K562 (cell line): ENCODE measurements around the gene SCN4A. TPM values are rescaled to one million over a fixed set of nuclear protein-coding genes. Genes with fewer than 3 reads are reported as not detected.

Experiments
- ARID3B ChIP-seq: fragments of 250-450 bp; sonication (Bioruptor Pico); IDR thresholded peaks from 2 replicates; pipeline ENCODE4 v1.4.0; 2020; ENCODE audit warnings: borderline replicate concordance
- ATF3 ChIP-seq, 2 experiments: fragments of 450-650 bp in 1 of 2; sonication (generic) in 1 of 2; formaldehyde crosslinking in 1 of 2; IDR thresholded peaks in 1 of 2; conservative IDR thresholded peaks in 1 of 2; 2 replicates each; pipeline versions ENCODE4 v1.6.1 to v1.8.1; 2016 to 2023; ENCODE audit warnings: mild to moderate bottlenecking in 2 of 2, moderate library complexity in 2 of 2, inconsistent platforms in 1 of 2, missing genetic modification reagents in 1 of 2
- ATF7 ChIP-seq: fragments of 450-650 bp; IDR thresholded peaks from 2 replicates; pipeline ENCODE4 v1.7.1; 2014; ENCODE audit warnings: mild to moderate bottlenecking, moderate library complexity
- ETS1 ChIP-seq: conservative IDR thresholded peaks from 2 replicates; pipeline ENCODE4 v1.6.1; 2011; ENCODE audit warnings: low read depth, mild to moderate bottlenecking, low read length; ENCODE audit not compliant: control insufficient read depth
- L3MBTL2 ChIP-seq: fragments of 450-650 bp; IDR thresholded peaks from 2 replicates; pipeline ENCODE4 v1.6.1; 2016; ENCODE audit warnings: mild to moderate bottlenecking, moderate library complexity
- MAZ ChIP-seq, 2 experiments: fragments of 450-650 bp in 1 of 2; sonication (generic) in 1 of 2; formaldehyde crosslinking; IDR thresholded peaks in 1 of 2; conservative IDR thresholded peaks in 1 of 2; 2 replicates each; pipeline versions ENCODE4 v1.4.0 to v1.5.0; 2020; ENCODE audit warnings: mild to moderate bottlenecking in 1 of 2, missing genetic modification reagents in 1 of 2
- MNT ChIP-seq, 2 experiments: fragments of 450-650 bp; conservative IDR thresholded peaks; 2 replicates each; pipeline ENCODE4 v1.6.1; 2017; ENCODE audit warnings: mild to moderate bottlenecking in 2 of 2, moderate library complexity in 2 of 2
- MTA2 ChIP-seq: fragments of 450-650 bp; IDR thresholded peaks from 2 replicates; pipeline ENCODE4 v1.6.1; 2016; ENCODE audit warnings: low read depth
- NELFE ChIP-seq: IDR thresholded peaks from 2 replicates; pipeline ENCODE4 v1.6.1; 2011; ENCODE audit warnings: mild to moderate bottlenecking; ENCODE audit not compliant: insufficient read depth, insufficient read length
- NRF1 ChIP-seq, 2 experiments: fragments of 450-650 bp; IDR thresholded peaks in 1 of 2; conservative IDR thresholded peaks in 1 of 2; 2 replicates each; pipeline ENCODE4 v1.6.1; 2014; ENCODE audit warnings: mild to moderate bottlenecking in 2 of 2
- SIN3A ChIP-seq, 2 experiments: fragments of 150-350 bp in 1 of 2; IDR thresholded peaks; 2 replicates each; pipeline ENCODE4 v1.6.1; 2011 to 2016; ENCODE audit warnings: borderline replicate concordance in 2 of 2, low read depth in 2 of 2, low read length in 2 of 2, mild to moderate bottlenecking in 2 of 2, moderate library complexity in 2 of 2; ENCODE audit not compliant: control insufficient read depth in 1 of 2
- SMARCB1 ChIP-seq: IDR thresholded peaks from 2 replicates; pipeline ENCODE4 v1.6.1; 2011; ENCODE audit warnings: improper control_type of control experiment, low read depth; ENCODE audit not compliant: insufficient read length
- SMARCE1 ChIP-seq: fragments of 450-650 bp; IDR thresholded peaks from 2 replicates; pipeline ENCODE4 v1.7.1; 2016; ENCODE audit warnings: mild to moderate bottlenecking
- ZBTB33 ChIP-seq: sonication (generic); formaldehyde crosslinking; IDR thresholded peaks from 2 replicates; pipeline ENCODE4 v1.8.1; 2023; ENCODE audit warnings: mild to moderate bottlenecking, missing genetic modification reagents
- ZFX ChIP-seq: sonication (generic); formaldehyde crosslinking; IDR thresholded peaks from 2 replicates; pipeline ENCODE4 v1.8.0; 2022; ENCODE audit warnings: mild to moderate bottlenecking, missing genetic modification reagents, moderate library complexity
- polyA plus RNA-seq, 8 experiments: library from polyadenylated mRNA; depleted of rRNA in 4 of 8; stranded (reverse) in 5 of 8; unstranded in 3 of 8; fragments of >200 nt; fragmentation: Nextera tagmentation in 2 of 8; fragmentation: Illumina TruSeq in 1 of 8; extraction: Ambion mirVana in 2 of 8; extraction: Trizol in 1 of 8; gene quantifications; 2 replicates each; pipeline versions ENCODE4 v1.2.1 to v1.2.3, GENCODE V29; 2011 to 2014; ENCODE audit warnings: inconsistent platforms in 1 of 8, missing spikeins in 1 of 8
- total RNA-seq, 7 experiments: library from RNA; depleted of rRNA in 6 of 7; stranded (reverse); fragments of >200 nt in 6 of 7; fragmentation: Illumina TruSeq in 2 of 7; extraction: Trizol in 2 of 7; gene quantifications; 2 replicates each; pipeline versions ENCODE4 v1.2.1 to v1.2.3, GENCODE V29; 2011 to 2021; ENCODE audit warnings: low replicate concordance in 1 of 7

SCN4A gene
- total and polyA plus RNA-seq, 9 of the 15 experiments (the other 6 are each of a cell fraction or from before 2014, with no cell fraction given) = 0.29 to 2.6 (median 1.4) TPM

- TF ChIP-seq L3MBTL2 (peak; percentile 41), SIN3A (IDR thresholded peaks at IDR 0.05; ENCODE audit: borderline replicate concordance in 2 of 2, control insufficient read depth in 1 of 2, low read depth in 2 of 2, low read length in 2 of 2) (no peak), ZBTB33 (CRISPR knock-in tag) (peak; percentile 29; the same call in 1 of the 2 replicates), ATF3 (IDR thresholded peaks at IDR 0.05) (peak; percentile 96), ATF3 (CRISPR knock-in tag; conservative IDR thresholded peaks at IDR 0.05) (peak; percentile 85; the same call in 1 of the 2 replicates), ETS1 (no peak), SMARCB1 (no peak), ZFX (CRISPR knock-in tag) (peak; percentile 20; the same call in 1 of the 2 replicates), NRF1 (conservative IDR thresholded peaks at IDR 0.05 in 1 of 2, IDR thresholded peaks at IDR 0.05 in 1 of 2) (peak; percentile 86 to 88), MNT (conservative IDR thresholded peaks at IDR 0.05) (0 out of 4 replicates have a peak, but pooled peaks of 1 of the 2 experiments have one; percentile 53), SMARCE1 (peak; percentile 85), ATF7 (peak; percentile 63; the same call in 1 of the 2 replicates), NELFE (no peak), MAZ (CRISPR knock-in tag; conservative IDR thresholded peaks at IDR 0.05 in 1 of 2, IDR thresholded peaks at IDR 0.05 in 1 of 2) (peak in 1 of 2 experiments; percentile 66; a peak in 1 of 4 replicates), ARID3B (CRISPR knock-in tag) (no peak), MTA2 (0 out of 2 replicates have a peak, but pooled peaks have one; percentile 30)
Measured at GRCh38 chr17:63984651-63985386, 12.1 kb upstream of the SCN4A start (continued).
